T-helper 1 cell treated with Interleukin-12 subunit alpha and Interleukin-12 subunit beta and Interleukin-4 antibody, amounts not matched to agents 30 ng/mL and 1 ng/mL, for 36 hours (primary cell): Measurements from ENCODE around the gene OR2T35. TPM values are rescaled to one million over a fixed set of nuclear protein-coding genes. Genes with fewer than 3 reads are reported as not detected.

Source experiments
- intact Hi-C: fragments of 100-400 bp; cut with micrococcal nuclease; formaldehyde crosslinking; loops from one replicate; pipeline ENCODE4 v1.15.1; 2024
- total RNA-seq: library from RNA; stranded (reverse); gene quantifications from 2 replicates; pipeline ENCODE4 v1.2.3, GENCODE V29; 2022

OR2T35 gene
- total RNA-seq, 1 donor from 2014 or later: not detected

GRCh38 chr1:248627971-248628844 is 16.9 kb downstream of the OR2T35 start:
- intact Hi-C loops: no loop called here

DNA sequence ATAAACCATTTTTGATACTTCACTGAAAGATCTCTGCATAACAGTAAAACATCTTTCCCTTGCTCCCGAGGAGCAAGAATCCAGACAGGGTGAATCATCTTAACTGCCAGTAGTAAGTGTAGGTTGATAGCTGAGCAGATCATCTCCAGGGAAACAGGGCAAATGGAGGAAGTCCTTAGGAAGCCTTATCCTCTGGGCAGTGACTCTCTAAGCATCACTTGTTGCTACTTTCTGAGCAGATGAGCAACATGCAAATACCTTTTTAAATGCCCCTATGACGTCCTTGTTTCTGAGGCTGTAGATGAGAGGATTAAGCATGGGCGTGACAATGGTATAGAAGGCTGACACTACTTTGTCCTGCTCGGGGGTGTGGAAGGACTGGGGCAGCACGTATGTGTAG is 19.1 kb downstream of the OR2T35 start:
- intact Hi-C loops: no loop called here

DNA sequence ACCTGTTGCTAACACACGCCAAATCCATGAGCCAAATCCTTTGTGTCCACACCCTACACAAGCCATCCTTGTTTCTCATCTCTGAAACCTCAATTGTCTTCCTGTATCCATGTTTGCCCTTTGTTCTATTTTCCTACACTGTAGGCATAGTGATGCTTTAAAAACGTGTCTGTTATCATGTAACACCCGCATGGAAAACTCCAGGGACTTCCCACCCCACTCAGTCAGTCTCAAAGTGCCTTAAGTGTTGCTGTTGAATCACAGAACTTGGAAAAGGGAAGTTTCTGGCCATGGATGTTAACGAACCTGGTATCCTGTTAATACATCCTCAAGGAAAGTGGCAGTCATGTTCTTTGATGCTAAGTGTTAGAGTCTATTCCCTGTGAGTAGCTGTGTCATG is 19.9 kb downstream of the OR2T35 start:
- intact Hi-C loops: no loop called here

DNA sequence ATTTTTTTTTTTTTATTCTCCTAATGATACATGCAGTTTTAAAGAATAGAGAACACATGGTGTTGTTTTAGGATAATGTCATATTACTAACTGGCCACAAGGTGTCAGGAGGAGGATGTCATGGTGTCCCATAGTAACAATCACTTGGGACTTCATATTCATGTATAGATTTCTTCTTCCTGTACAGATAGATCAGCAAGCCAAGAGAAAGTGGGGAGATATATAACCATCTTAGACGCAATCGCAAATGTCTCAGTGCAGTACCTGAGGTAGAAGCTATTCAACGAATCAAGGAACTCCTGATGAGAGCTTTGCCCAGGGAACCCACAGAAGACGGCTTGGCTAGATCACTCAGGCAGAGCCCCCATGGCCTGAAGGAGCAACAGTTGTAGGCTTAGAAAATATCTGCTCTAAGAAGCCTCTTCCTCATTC is 22.5 kb downstream of the OR2T35 start:
- intact Hi-C loops: loop anchor here (1.0 to 5.0 kb wide), 3 partner anchors 65 to 218 kb away; no protein-coding TSS in a partner anchor

- intact Hi-C loops: loop anchor here (1.0 to 5.0 kb wide), 3 partner anchors 66 to 217 kb away; no protein-coding TSS in a partner anchor
Measured at GRCh38 chr1:248621770-248622169, 23.3 kb downstream of the OR2T35 start.

GRCh38 chr1:248618878-248619277 is 26.2 kb downstream of the OR2T35 start:
- intact Hi-C loops: no loop called here

GRCh38 chr1:248618119-248618518 is 27.0 kb downstream of the OR2T35 start:
- intact Hi-C loops: no loop called here

DNA sequence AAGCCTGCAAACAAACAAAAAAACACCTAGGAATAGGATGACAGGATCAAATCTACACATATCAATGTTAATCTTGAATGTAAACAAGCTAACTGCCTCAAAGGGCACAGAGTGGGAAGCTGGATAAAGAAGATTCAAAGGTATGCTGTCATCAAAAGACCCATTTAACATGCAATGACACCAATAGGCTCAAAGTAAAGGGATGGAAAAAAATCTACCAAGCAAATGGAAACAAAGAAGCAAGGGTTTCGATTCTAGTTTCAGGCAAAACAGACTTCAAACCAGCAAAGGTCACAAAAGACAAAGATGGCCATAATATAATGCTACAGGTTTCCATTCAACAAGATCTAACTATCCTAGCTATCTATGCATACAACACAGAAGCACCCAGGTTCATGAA is 31.3 kb downstream of the OR2T35 start:
- intact Hi-C loops: no loop called here

GRCh38 chr1:248611883-248612414 is 33.1 kb downstream of the OR2T35 start:
- intact Hi-C loops: loop anchor here (1.0 kb wide), 1 partner anchor 208 kb away; no protein-coding TSS in a partner anchor

DNA sequence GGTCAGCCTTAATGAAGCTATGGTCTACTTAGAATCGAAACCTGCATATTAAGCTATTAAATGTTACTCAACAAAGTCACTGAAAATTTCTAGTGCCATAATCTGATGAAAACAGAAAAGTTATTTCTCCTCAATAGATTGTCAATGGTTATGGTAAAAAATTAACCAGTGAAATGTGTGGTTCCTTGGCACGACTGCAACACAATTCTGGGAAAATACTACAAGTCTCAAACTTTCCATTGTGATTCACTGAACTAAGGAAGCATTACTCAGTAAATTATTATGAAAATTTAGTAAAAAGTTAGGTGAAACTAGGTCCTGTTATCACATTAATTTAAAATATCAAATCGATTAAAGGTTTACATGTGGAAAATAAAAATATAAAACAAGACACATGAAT is 34.8 kb downstream of the OR2T35 start:
- intact Hi-C loops: no loop called here

DNA sequence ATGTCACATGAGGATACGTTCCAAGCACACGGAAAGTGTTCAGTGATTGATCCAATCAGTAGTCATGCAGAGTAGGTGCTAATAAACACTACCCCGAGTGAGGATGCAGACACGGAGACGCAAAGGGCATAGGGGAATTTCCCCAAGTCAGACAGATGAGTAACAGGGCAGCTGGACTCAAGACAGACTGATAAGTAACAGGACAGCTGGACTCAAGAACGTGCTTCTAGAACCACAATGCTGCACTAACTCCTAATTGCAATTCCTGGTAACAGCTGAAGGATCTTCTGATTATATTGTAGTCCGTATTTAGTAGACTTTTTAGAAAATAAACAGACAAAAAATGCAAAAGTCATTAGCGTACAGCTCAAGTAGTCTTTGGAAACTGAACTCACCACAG is 45.7 kb downstream of the OR2T35 start:
- intact Hi-C loops: no loop called here

DNA sequence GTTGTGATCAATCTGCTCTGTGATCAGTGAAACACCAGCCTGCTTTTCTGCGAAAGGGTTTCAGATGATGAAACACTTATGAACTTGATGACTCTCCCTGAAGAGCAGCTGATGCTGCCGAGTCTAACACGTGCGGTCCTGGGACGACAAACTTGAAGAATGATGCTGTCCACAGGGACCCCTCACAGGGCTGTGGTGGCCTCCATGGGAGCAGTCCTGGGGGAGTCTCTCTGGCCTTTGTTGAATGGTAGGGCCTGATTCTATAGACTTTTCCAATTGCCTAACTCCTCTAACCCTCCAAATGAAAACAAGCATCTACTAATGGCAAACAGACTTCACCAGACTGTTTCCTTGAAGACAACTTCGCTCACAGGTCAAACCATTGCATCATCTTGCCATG is 47.5 kb downstream of the OR2T35 start, which contains the start of gene OR2T10:
OR2T10 (minus strand) TSS at position 112 of the 400 bp plus-strand sequence. CDS start 3,932 bp downstream, outside the sequence.
- intact Hi-C loops: no loop called here

- intact Hi-C loops: no loop called here
Measured at GRCh38 chr1:248596615-248597014, 48.5 kb downstream of the OR2T35 start.

- intact Hi-C loops: no loop called here
Measured at GRCh38 chr1:248593226-248593625, 51.9 kb downstream of the OR2T35 start.

GRCh38 chr1:248592655-248593054 is 52.4 kb downstream of the OR2T35 start:
- intact Hi-C loops: no loop called here

DNA sequence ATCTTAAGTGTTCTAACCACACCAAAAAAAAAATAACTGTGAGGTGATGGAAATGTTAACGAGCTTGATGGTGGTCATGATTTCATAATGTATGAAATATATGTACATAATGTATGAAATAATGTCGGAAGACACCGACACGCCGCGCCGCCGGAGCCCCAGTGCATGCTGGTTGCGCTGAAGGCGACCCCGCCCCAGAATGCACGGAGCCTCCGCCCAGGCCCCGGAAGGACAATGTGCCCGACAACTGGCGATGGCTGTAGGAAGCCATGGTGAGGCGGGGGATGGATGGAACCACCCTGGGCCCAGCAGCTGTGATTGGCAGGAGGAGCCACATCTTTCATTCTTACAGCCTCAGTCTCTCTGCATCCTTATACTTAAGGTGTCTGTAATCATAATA is 55.0 kb downstream of the OR2T35 start:
- intact Hi-C loops: no loop called here

GRCh38 chr1:248589334-248589733 is 55.7 kb downstream of the OR2T35 start:
- intact Hi-C loops: loop anchor here (10.0 kb wide), 1 partner anchor 185 kb away; the partner anchor contains the start of gene OR2T1

Other genes with a start within 250 kb of the OR2T35 start
- gene OR2T1, start 242.2 kb downstream of the OR2T35 start, total RNA-seq: not detected in 2 replicates
- not detected in 2 replicates for gene OR2T2, start 199.6 kb downstream of the OR2T35 start, total RNA-seq
- gene OR2T3, start 171.9 kb downstream of the OR2T35 start, total RNA-seq: not detected in 2 replicates
- not detected in 2 replicates for gene OR2T5, start 156.7 kb downstream of the OR2T35 start, total RNA-seq
- not detected in 2 replicates for gene OR2G6, start 137.2 kb downstream of the OR2T35 start, total RNA-seq
- gene OR2T29, start 82.5 kb downstream of the OR2T35 start, total RNA-seq: not detected in 2 replicates
- not detected in 2 replicates for gene OR2T34, start 70.5 kb downstream of the OR2T35 start, total RNA-seq
- not detected in 2 replicates for gene OR2T10, start 47.6 kb downstream of the OR2T35 start, total RNA-seq
- not detected in 2 replicates for gene OR2T11, start 10.2 kb downstream of the OR2T35 start, total RNA-seq
- not detected in 2 replicates for gene OR2T27, start 10.2 kb upstream of the OR2T35 start, total RNA-seq
- gene OR14I1, start 57.5 kb upstream of the OR2T35 start, total RNA-seq: not detected in 2 replicates
- gene LYPD8, start 110.5 kb upstream of the OR2T35 start, total RNA-seq: not detected in 2 replicates
- 32.2 and 34.1 TPM in 2 replicates for gene SH3BP5L, start 180.6 kb upstream of the OR2T35 start, total RNA-seq
- gene ZNF672, start 192.9 kb upstream of the OR2T35 start, total RNA-seq: 52.6 and 53.9 TPM in 2 replicates
- 57.1 and 65.2 TPM in 2 replicates for gene ZNF692, start 213.8 kb upstream of the OR2T35 start, total RNA-seq